Measurements from ENCODE around the gene PTPRD. TPM values are rescaled to one million over a fixed set of nuclear protein-coding genes. Genes with fewer than 3 reads are reported as not detected.
"Not testable (repeated sequence)": the region's sequence is repeated elsewhere in the genome, so short reads cannot be mapped to it uniquely, and the experiment has no call there.

Gene PTPRD
- total and polyA plus RNA-seq, 9 donors, result 45.2 to 104 (median 80.0) TPM

- H3K4me3 ChIP-seq (ENCODE audit: low read length); H3K4me1 ChIP-seq (ENCODE audit: control insufficient read depth, insufficient read depth, low read length); H3K9me3 ChIP-seq (replicated peaks; ENCODE audit: control insufficient read depth, low read depth, low read length); H3K27me3 ChIP-seq (ENCODE audit: control insufficient read depth, insufficient read depth, low read length); H3K36me3 ChIP-seq (ENCODE audit: control insufficient read depth, insufficient read depth, low read length); DNase-seq; H3K27ac ChIP-seq (ENCODE audit: low read length): not testable (repeated sequence)
- 97% methylated on average over 7 of the region's 16 CpGs for WGBS (ENCODE audit: insufficient coverage)
Measured at GRCh38 chr9:9931464-9931863, 681.3 kb downstream of the PTPRD start.

- H3K36me3 ChIP-seq (ENCODE audit: control insufficient read depth, insufficient read depth, low read length), result no peaks in the 10 kb centered on the region
- no CpG with 5 or more reads among the region's 3 CpGs for WGBS (ENCODE audit: insufficient coverage)
- H3K4me3 ChIP-seq (ENCODE audit: low read length), result no peak overlapping the region
- no peaks in the 10 kb centered on the region for H3K27me3 ChIP-seq (ENCODE audit: control insufficient read depth, insufficient read depth, low read length)
- H3K27ac ChIP-seq (ENCODE audit: low read length), result no peak overlapping the region
- no peaks in the 10 kb centered on the region for H3K4me1 ChIP-seq (ENCODE audit: control insufficient read depth, insufficient read depth, low read length)
- no peaks in the 10 kb centered on the region for H3K9me3 ChIP-seq (replicated peaks; ENCODE audit: control insufficient read depth, low read depth, low read length)
- no peak for DNase-seq
Measured at GRCh38 chr9:9924376-9924775, 688.4 kb downstream of the PTPRD start.

GRCh38 chr9:9921805-9922204 lies 691.0 kb downstream of the PTPRD start:
- no CpG with 5 or more reads among the region's 2 CpGs for WGBS (ENCODE audit: insufficient coverage)
- H3K27ac ChIP-seq (ENCODE audit: low read length), result no peak overlapping the region
- H3K27me3 ChIP-seq (ENCODE audit: control insufficient read depth, insufficient read depth, low read length), result no peaks in the 10 kb centered on the region
- no peaks in the 10 kb centered on the region for H3K4me1 ChIP-seq (ENCODE audit: control insufficient read depth, insufficient read depth, low read length)
- H3K36me3 ChIP-seq (ENCODE audit: control insufficient read depth, insufficient read depth, low read length), result no peaks in the 10 kb centered on the region
- DNase-seq, result no peak
- H3K9me3 ChIP-seq (replicated peaks; ENCODE audit: control insufficient read depth, low read depth, low read length), result no peaks in the 10 kb centered on the region
- H3K4me3 ChIP-seq (ENCODE audit: low read length), result no peak overlapping the region

GRCh38 chr9:9920425-9921060 lies 692.3 kb downstream of the PTPRD start:
- H3K4me3 ChIP-seq (ENCODE audit: low read length), result no peak overlapping the region
- no peaks in the 10 kb centered on the region for H3K27me3 ChIP-seq (ENCODE audit: control insufficient read depth, insufficient read depth, low read length)
- no peaks in the 10 kb centered on the region for H3K36me3 ChIP-seq (ENCODE audit: control insufficient read depth, insufficient read depth, low read length)
- H3K27ac ChIP-seq (ENCODE audit: low read length), result no peak overlapping the region
- no peak for DNase-seq
- WGBS (ENCODE audit: insufficient coverage), result no CpG with 5 or more reads among the region's 7 CpGs
- H3K4me1 ChIP-seq (ENCODE audit: control insufficient read depth, insufficient read depth, low read length), result no peaks in the 10 kb centered on the region
- H3K9me3 ChIP-seq (replicated peaks; ENCODE audit: control insufficient read depth, low read depth, low read length), result no peaks in the 10 kb centered on the region

- Histone ChIP-seq H3K36me3 (ENCODE audit: control insufficient read depth, insufficient read depth, low read length) (no peaks in the 10 kb centered on the region), H3K4me3 (ENCODE audit: low read length) (no peak overlapping the region), H3K27me3 (ENCODE audit: control insufficient read depth, insufficient read depth, low read length) (no peaks in the 10 kb centered on the region), H3K27ac (ENCODE audit: low read length) (no peak overlapping the region), H3K9me3 (replicated peaks; ENCODE audit: control insufficient read depth, low read depth, low read length) (peaks cover 4% of the 10 kb centered on the region), H3K4me1 (ENCODE audit: control insufficient read depth, insufficient read depth, low read length) (no peaks in the 10 kb centered on the region)
- no CpG with 5 or more reads among the region's 3 CpGs for WGBS (ENCODE audit: insufficient coverage)
- no peak for DNase-seq
Measured at GRCh38 chr9:9919174-9919775, 693.5 kb downstream of the PTPRD start.

GRCh38 chr9:9917400-9917799 lies 695.4 kb downstream of the PTPRD start:
- H3K9me3 ChIP-seq (replicated peaks; ENCODE audit: control insufficient read depth, low read depth, low read length), result peaks cover 4% of the 10 kb centered on the region
- H3K4me3 ChIP-seq (ENCODE audit: low read length), result no peak overlapping the region
- H3K27me3 ChIP-seq (ENCODE audit: control insufficient read depth, insufficient read depth, low read length), result no peaks in the 10 kb centered on the region
- H3K27ac ChIP-seq (ENCODE audit: low read length), result no peak overlapping the region
- no peaks in the 10 kb centered on the region for H3K36me3 ChIP-seq (ENCODE audit: control insufficient read depth, insufficient read depth, low read length)
- DNase-seq, result no peak
- no peaks in the 10 kb centered on the region for H3K4me1 ChIP-seq (ENCODE audit: control insufficient read depth, insufficient read depth, low read length)

- Histone ChIP-seq H3K9me3 (replicated peaks; ENCODE audit: control insufficient read depth, low read depth, low read length) (peaks cover 4% of the 10 kb centered on the region), H3K27me3 (ENCODE audit: control insufficient read depth, insufficient read depth, low read length) (no peaks in the 10 kb centered on the region), H3K4me1 (ENCODE audit: control insufficient read depth, insufficient read depth, low read length) (no peaks in the 10 kb centered on the region), H3K27ac (ENCODE audit: low read length) (no peak overlapping the region), H3K4me3 (ENCODE audit: low read length) (no peak overlapping the region), H3K36me3 (ENCODE audit: control insufficient read depth, insufficient read depth, low read length) (no peaks in the 10 kb centered on the region)
- no peak for DNase-seq
- WGBS (ENCODE audit: insufficient coverage), result 96% methylated on average over 3 of the region's 3 CpGs
Measured at GRCh38 chr9:9914174-9914573, 698.6 kb downstream of the PTPRD start.

- no peak overlapping the region for H3K27ac ChIP-seq (ENCODE audit: low read length)
- H3K36me3 ChIP-seq (ENCODE audit: control insufficient read depth, insufficient read depth, low read length), result no peaks in the 10 kb centered on the region
- DNase-seq, result no peak
- no CpG with 5 or more reads among the region's 1 CpG for WGBS (ENCODE audit: insufficient coverage)
- no peak overlapping the region for H3K4me3 ChIP-seq (ENCODE audit: low read length)
- no peaks in the 10 kb centered on the region for H3K27me3 ChIP-seq (ENCODE audit: control insufficient read depth, insufficient read depth, low read length)
- peaks cover 4% of the 10 kb centered on the region for H3K9me3 ChIP-seq (replicated peaks; ENCODE audit: control insufficient read depth, low read depth, low read length)
- H3K4me1 ChIP-seq (ENCODE audit: control insufficient read depth, insufficient read depth, low read length), result no peaks in the 10 kb centered on the region
Measured at GRCh38 chr9:9913276-9913832, 699.4 kb downstream of the PTPRD start.

- H3K36me3 ChIP-seq (ENCODE audit: control insufficient read depth, insufficient read depth, low read length), result no peaks in the 10 kb centered on the region
- no CpG with 5 or more reads among the region's 2 CpGs for whole genome bisulfite sequencing (ENCODE audit: insufficient coverage)
- peaks cover 4% of the 10 kb centered on the region for H3K9me3 ChIP-seq (replicated peaks; ENCODE audit: control insufficient read depth, low read depth, low read length)
- DNase-seq, result no peak
- no peaks in the 10 kb centered on the region for H3K4me1 ChIP-seq (ENCODE audit: control insufficient read depth, insufficient read depth, low read length)
- H3K27ac ChIP-seq (ENCODE audit: low read length), result no peak overlapping the region
- H3K4me3 ChIP-seq (ENCODE audit: low read length), result no peak overlapping the region
- no peaks in the 10 kb centered on the region for H3K27me3 ChIP-seq (ENCODE audit: control insufficient read depth, insufficient read depth, low read length)
Measured at GRCh38 chr9:9912459-9912858, 700.3 kb downstream of the PTPRD start.

- Histone ChIP-seq H3K4me3 (ENCODE audit: low read length) (no peak overlapping the region), H3K27me3 (ENCODE audit: control insufficient read depth, insufficient read depth, low read length) (no peaks in the 10 kb centered on the region), H3K27ac (ENCODE audit: low read length) (no peak overlapping the region), H3K9me3 (replicated peaks; ENCODE audit: control insufficient read depth, low read depth, low read length) (no peaks in the 10 kb centered on the region), H3K36me3 (ENCODE audit: control insufficient read depth, insufficient read depth, low read length) (no peaks in the 10 kb centered on the region), H3K4me1 (ENCODE audit: control insufficient read depth, insufficient read depth, low read length) (no peaks in the 10 kb centered on the region)
- DNase-seq, result no peak
- 60% methylated on average over 1 of the region's 3 CpGs for WGBS (ENCODE audit: insufficient coverage)
Measured at GRCh38 chr9:9905736-9906135, 707.1 kb downstream of the PTPRD start.
